Activated CD8-positive, alpha-beta memory T cell treated with anti-CD3 and anti-CD28 coated beads for 4 hours (primary cell): Measurements from ENCODE around the gene BABAM1.

Source experiments
- DNase-seq, 2 donors: peaks; one replicate each; pipeline ENCODE4 v3.0.0-alpha.2; 2020; ENCODE audit warnings: low read depth in 2 of 2

Gene BABAM1

GRCh38 chr19:17323300-17323963, 56.2 kb downstream of the BABAM1 start:
- DNase-seq: no peak

GRCh38 chr19:17323964-17324332, 56.7 kb downstream of the BABAM1 start:
- DNase-seq: no peak

- DNase-seq: no peak
Measured at GRCh38 chr19:17324357-17325114, 57.3 kb downstream of the BABAM1 start.

- no peak for DNase-seq
Measured at GRCh38 chr19:17325133-17325532, 57.9 kb downstream of the BABAM1 start.

- DNase-seq: no peak
Measured at GRCh38 chr19:17325881-17326594, 58.8 kb downstream of the BABAM1 start.

GRCh38 chr19:17326595-17326966, 59.3 kb downstream of the BABAM1 start:
- DNase-seq: no peak

- no peak for DNase-seq
Measured at GRCh38 chr19:17327068-17327653, 59.9 kb downstream of the BABAM1 start.

GRCh38 chr19:17327654-17328516, 60.6 kb downstream of the BABAM1 start:
- DNase-seq: no peak
